GM19397 (cell line): Measurements from ENCODE around the gene ZDHHC17.
A peak's percentile ranks its signal among the peaks of the same experiment; 100 is the strongest.
"Not testable (repeated sequence)": the region's sequence is repeated elsewhere in the genome, so short reads cannot be mapped to it uniquely, and the experiment has no call there.

Experiments
- ATAC-seq: cut with Tn5 transposase; IDR thresholded peaks from one replicate; pipeline ENCODE4 v1.9.1; 2021; ENCODE audit warnings: mild to moderate bottlenecking, moderate library complexity; ENCODE audit not compliant: unreplicated experiment

The ZDHHC17 gene

DNA sequence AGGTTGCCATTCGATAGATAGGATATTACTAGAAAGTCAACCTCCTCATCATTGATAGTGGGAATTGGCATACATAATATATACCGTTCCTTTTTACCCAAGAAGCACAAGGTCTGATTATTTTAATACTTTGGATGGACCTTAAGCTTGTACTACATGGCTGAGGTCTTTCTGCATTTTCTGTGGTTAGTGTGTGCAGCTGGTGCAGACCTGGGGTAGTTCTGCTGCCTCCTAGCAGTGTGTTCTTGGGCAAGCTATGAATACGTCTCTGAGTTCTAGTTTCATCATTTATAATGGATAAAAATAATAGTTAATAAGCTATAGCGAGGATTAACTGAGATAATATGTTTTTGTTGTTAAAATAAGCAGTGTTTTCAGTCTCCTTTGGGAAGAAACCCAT, 2.2 kb downstream of the ZDHHC17 start:
- ATAC-seq, result no peak

DNA sequence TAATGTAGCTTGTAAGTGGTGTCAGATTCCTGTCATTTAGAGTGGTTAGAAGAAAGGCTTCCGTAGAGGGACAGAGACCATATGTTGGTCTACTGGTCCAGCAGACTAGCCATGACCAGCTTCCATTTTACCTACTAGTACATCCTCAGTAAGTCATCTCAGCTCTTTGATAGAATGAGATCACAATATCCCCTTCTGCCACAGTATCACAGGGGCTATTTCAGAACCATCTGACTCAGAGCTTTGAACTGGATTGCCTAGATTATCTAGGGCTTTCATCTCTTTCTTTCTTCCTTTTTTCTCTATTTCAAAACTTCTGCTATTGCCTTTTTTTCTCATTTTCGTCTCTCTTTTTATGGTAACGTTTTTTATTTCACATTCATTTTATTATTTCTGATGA, 4.7 kb downstream of the ZDHHC17 start:
- no peak for ATAC-seq

DNA sequence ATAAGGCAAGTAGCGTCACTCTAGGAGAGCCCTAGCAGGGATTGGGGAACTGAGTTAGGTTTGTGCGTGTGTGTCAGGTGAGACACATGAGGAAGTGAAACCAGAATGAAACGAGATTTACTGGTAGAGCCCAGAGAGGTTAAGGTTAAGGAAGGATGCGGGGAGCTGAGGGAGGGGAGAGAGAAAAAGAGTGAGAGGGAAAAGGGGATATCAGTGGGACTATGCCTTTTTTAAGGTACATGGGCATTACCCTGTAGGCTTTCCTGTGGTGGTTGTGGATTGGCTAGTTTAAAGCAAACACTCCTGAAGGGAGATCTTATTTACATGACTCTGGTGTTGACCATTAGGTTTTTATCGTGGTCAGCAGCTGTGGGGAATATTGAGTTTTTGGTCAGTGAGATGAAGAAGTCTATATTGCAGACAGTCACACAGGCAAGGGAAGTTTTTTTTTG, 13.9 kb downstream of the ZDHHC17 start:
- peak; percentile 99 for ATAC-seq

DNA sequence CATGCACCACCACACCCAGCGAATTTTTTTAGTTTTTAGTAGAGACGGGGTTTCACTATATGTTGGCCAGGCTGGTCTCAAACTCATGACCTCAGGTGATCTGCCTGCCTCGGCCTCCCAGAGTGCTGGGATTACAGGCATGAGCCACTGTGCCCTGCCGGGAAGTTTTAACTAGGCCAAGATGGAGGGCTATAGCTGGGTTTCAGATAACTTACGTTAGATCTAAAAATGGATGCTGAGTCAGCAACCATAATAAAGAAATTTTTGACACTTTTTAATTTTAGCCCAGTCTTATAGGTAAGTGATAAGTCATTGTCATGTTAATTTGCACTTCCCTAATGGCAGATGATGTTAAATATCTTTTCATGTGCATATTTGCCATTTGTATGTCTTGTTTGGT, 14.4 kb downstream of the ZDHHC17 start:
- ATAC-seq, result no peak

DNA sequence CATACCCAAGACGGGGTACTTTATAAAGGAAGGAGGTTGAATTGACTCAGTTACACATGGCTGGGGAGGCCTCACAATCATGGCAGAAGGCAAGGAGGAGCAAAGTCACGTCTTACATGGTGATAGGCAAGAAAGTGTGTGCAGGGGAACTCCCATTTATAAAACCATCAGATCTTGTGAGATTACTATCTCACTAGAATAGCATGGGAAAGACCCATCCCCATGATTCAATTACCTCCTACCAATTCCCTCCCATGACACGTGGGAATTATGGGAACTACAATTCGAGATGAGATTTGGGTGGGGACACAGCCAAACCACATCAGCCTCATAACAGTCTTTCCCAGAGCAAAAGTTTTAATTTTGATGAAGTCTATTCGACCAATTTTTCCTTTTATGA, 15.4 kb downstream of the ZDHHC17 start:
- not testable (repeated sequence) for ATAC-seq

DNA sequence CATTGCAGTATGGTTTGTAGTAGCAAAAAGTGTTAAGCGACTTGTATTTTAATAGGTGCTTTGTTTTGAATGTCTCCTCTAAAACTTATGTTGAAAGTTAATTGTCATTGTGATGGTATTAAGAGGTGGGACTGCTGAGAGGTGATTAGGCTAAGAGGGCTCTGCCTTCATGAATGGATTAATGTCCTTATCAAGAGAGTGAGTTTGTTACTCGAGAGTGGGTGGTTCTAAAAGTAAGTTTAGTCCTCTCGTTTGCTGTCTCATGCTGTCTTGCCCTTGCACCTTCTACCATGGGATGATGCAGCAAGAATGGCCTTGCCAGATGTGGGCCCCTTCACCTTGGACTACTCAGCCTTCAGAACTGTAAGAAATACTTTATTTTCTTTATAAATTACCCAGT, 17.4 kb downstream of the ZDHHC17 start:
- ATAC-seq, result no peak

DNA sequence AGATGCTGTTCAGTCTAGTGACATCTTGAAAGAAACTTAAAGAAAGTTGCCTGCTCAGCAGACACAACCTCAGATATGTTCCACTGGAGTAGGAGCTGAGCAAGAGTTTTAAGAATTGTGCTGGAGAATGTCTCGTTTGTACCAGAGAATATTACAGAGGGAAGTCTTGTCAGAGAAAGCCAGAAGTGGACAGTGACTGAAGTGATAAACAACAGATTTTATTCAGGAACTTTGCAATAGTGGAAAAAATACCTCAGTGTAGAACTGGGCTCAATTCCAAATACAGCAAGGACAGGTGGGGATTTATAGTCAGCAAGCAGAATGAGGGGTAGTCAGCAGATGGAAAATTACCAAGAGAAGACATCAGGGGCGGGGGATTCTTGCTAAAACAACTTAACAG, 18.6 kb downstream of the ZDHHC17 start:
- ATAC-seq, result no peak

DNA sequence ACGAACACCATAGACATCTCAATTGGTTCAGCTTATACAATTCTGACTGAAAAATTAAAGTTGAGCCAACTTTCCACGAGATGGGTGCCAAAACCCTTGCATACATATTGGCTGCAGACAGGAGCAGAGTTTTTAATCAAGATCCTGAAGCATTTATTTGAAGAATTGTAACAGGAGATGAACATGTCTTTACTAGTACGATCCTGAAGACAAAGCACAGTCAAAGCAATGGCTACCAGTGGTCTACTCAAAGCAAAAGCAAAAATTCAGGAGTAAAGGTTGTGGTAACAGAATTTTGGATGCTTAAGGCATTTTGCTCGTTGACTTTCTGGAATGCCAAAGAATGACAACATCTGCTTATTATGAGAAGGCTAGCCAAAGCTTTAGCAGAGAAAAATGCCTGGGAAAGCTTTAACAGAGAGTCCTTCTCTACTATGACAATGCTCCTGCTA, 20.7 kb downstream of the ZDHHC17 start:
- ATAC-seq, result no peak

DNA sequence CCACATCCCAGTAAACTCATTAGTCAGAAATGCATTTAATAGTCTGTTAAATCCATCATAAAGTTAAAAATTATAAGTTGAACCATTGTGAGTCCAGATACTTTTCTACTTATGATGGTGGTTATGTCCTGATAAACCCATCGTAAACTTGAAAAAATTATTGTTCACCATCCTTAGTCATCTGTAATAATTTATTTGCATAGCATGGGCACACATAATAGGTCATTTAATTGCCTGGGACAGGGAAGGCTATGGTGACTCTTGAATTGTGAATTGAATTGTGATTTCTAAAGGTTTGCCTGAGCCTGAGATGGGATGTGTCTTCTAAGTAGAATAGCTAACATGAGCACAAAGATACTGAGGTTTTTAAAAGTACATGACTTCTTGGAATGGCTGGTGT, 21.5 kb downstream of the ZDHHC17 start:
- ATAC-seq, result no peak

DNA sequence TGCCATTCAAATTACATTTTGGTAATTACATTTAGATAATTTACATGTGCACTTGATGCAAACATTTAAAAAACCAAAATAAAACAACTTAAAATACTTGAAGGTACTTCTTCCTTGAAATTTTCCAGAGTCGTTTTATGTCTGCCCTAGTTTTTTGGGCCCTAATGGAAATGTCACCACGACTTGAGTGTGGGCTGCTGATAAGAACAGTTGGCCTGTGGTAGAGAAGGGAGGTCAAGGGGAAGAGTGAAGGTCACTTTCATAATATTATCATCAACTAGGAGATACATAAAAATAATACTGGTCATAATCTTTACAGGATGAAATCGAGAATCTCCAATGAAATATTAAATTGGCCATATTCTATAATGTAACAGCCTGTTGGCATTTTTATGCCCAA, 23.1 kb downstream of the ZDHHC17 start:
- ATAC-seq, result no peak

DNA sequence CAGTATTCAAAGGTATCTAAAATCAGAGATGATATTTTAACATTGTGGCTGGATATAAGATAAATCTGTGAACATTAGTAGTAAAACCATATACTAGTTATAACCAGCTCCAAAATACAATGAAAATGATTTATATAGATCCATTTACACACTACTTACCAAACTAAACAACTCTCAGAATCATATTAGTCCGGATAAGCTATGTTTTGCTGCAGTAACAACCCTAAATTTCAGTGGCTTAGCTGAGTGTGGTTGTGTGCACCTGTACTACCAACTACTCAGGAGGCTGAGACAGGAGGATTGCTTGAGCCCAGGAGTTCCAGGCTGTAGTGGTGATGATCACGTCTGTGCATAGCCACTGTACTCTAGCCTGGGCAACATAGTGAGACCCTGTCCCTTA, 23.8 kb downstream of the ZDHHC17 start:
- ATAC-seq, result no peak

DNA sequence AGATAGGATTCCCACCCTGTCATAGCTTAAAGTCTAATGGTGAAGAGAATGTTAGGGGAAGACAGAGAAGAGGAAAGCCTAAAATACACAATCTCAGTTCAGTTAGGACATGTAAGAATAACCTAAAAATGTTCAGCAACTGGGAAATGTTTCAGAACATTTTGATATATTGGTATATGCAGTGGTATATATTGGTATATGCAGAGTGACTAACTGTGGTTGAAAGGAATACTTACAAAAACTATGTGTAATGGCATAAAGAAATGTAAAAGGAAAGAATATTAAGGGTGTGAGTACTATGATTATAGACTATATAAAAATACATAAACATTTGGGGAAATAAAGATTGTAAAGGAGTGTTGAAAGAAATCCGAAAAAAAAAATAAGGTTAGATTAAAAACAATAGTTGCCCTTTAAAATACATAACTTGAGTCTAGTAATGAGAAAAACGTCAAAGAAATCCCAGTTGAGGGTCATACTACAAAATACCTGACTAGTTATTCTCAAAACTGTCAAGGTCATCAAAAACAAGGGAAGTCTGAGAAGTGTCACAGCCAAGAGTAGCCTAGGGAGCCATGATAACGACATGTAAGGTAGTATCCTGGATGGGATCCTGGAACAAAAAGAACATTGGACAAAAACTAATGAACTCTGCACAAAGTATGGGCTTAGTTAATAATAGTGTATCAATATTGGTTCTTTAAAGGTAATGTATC, 25.6 kb downstream of the ZDHHC17 start:
- ATAC-seq, result no peak

DNA sequence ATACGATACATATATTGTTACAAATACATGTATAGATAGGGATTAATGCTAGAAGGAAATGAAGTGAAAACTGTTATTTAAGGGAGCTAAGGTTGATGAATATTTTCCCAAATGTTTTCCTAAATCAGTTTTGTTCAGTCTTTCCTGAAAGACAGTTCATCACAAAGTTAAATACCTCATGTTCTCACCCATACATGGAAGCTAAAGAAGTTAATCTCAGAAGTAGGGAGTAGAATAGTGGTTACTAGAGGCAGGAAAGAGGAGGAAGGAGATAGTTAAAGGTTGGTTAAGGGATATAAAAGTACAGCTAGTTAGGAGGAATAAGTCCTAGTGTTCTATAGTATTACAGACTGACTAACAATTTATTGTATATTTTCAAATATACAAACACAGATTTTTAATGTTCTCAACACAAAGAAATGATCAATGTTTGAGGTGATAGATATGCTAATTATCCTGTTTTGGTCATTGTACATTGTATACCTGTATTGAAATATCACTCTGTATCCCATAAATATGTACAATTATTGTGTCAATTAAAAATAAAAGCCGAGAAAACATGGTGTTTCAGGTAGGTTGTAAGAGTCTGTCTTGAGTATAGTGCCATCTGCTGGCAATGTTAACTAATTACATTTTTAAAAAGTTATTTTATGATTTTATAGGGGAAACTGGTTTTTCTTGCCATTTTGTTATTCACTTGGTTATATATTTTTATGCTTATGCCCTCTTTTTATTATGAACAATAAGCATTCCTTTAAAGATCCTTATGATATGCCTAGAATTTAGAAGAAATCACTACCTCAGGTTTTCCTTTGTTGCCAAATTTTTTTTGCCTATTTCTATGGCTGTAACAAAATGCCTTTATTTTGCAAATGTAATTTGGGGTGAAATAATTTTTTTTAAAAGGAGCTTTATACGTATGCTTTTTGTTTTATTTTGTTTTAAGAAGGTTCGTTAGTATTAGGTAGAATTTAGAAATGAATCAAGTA, 26.9 kb downstream of the ZDHHC17 start:
- ATAC-seq, result no peak

DNA sequence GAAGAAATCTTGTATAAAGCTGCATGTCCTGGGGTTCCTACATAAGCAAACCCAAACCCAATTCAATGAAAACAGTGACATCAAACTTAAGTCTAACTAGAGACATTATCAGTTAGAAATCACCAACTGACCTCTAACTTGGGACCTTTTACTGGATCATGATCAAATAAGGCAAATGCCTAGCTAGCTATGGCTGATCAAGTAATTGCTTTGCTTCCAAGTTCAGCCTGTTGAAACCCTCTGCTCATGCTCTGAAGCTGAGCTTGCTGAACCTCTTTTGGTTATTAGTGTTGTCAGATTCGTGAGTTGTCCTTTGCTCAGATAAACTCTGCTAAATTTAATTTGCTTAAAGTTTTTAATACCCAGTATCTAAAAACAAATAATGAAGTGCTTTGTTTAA, 28.9 kb downstream of the ZDHHC17 start:
- ATAC-seq, result no peak

DNA sequence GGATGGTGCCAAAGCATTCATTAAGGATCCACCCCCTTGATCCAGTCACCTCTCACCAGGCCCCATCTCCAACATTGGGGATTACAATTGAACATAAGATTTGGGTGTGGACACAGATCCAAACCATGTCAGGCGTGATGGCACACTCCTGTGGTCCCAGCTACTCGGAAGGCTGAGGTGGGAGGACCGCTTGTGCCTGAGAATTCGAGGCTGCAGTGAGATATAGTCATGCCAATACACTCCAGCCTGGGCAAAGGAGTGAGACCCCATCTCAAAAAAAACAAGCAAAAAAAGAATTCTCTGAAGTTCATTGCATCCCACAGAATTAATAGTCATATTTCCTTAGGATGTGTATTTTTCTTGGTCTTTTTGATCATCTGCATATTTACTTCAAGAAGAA, 34.9 kb downstream of the ZDHHC17 start:
- ATAC-seq, result no peak

DNA sequence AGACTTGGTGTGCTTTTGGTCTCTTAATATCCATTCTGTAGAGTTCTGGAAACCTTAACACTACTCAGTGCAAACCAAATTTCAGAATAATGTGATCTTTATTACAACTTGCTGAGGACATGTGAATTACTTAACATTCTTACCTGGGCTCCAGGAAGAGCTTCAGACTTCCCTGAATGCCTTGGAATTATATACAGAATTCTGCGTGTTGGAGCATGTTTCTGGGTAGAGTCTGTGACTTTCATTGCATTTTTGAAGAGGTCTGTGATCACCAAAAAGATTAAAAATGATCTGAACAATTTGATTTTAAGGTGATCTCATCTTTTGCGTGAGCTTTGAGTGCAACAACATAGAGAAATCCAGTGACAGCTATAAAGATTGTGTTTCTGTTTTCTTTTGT, 35.4 kb downstream of the ZDHHC17 start:
- no peak for ATAC-seq

DNA sequence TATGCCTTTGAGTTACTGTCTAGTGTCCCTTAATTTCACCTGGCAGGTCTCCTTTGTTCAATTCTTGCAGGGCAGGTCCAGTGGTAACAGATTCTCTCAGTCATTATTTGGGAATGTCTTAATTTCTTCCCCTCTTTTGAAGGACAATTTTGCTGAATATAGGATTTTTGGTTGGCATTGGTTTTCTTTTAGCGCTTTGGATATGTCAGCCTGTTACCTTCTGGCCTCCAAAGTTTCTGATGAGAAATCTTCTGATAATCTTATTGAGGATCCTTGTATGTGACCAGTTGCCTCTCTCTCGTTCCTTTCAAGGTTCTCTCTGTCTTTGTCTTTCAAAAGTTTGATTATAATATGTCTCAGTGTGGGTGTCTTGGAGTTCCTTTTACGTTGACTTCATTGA, 38.1 kb downstream of the ZDHHC17 start:
- ATAC-seq, result no peak

DNA sequence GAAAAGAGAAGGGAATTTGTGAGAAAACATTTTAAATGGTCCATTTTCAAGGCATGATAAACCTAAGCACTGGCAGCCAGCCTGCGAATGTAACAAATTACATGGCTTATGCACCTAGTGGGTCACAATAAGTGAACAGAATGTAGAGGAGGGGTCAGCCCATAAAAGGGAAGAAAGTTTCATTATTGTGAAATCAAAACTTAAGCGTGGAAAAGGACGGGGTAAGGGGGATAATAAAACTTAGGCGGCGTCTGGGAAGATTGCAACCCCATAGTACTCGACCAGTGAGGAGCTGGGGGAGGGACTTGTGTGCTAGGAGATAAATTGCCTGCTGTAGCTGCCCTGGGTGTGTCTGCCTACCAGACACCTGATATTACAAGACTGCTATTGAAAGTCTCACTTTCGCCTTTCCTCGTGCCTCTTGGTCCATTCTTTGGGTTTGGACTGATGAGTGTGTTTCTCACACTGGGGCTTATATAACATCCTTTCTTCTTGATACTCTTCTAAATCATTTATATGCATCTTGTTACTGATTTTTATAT, 40.6 kb downstream of the ZDHHC17 start:
- no peak for ATAC-seq

DNA sequence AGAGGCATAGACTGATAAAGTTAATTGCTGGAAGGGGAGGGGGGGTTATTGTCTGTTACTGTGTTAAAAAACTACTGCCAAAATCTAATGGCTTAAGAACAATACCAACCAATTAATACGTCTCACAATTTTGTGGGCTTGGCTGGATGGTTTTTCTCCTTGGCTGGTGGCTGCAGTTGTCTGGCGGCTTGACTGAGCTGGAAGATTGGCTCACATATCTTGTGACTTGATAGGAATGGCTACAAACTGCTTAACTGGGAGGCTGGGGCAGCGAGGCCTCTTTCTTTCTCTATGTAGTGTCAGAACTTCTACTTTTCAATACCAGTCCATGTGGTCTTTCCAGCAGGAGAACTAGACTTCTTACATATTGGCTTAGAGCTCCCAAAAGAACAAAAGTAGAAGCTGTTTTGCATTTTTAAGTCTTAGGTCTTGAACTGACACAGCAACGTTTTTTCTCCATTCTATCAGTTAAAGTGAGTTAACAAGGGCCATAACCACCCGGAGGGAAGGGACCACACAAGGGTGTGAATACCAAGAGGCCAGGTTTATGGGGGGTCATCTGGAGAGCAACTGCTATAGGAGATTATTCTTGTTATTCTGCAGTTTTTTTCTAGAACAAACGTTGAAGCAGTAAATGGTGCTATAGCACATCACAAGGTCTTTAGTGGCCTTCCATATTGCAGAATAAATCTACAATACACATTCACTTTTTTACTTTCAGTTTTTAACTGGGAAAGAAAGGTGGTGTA, 46.9 kb downstream of the ZDHHC17 start:
- no peak for ATAC-seq

DNA sequence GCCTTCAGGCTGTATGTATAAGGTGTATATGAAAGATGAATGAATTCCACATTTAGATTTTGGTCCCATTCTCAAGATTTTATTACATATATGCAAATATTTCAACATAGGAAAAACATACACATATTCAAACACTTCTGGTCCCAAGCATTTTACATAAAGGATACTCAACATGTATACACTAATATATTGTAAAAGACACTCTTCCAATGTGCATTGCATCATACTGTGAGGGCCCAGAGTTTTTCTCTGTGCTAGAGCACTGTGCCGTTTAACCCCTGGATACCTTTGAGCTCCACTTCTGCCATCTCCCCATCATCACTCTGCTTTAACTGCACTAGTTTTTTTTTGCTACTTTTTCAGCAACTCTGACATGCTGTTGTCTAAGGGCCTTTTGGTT, 48.1 kb downstream of the ZDHHC17 start:
- ATAC-seq, result no peak

DNA sequence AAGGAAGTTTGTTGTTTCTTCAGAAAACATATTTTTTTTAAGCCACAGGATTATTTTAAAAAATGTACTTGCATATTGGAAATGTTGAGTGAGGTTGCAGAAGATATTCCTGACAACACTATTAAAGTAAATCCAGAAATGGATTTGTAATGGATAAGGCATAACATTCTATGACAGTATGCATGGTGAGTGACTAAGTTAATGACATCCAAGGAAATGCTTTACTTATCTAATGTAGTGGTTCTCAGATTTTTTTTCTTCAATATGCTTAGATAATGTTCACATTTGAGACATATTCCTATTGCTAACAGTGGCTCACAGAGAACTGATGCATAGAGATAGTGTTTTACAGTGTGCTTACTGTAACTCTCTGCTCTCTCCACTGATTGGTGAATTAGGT, 49.4 kb downstream of the ZDHHC17 start:
- no peak for ATAC-seq
